DOHH2 (cell line): ENCODE measurements around the gene MPPED2.

ENCODE experiments used
- EZH2phosphoT487 ChIP-seq: fragments of 200-600 bp; sonication (generic); IDR thresholded peaks from 2 replicates; pipeline ENCODE4 v1.6.1; 2017; ENCODE audit warnings: borderline replicate concordance, mild to moderate bottlenecking, antibody characterized with exemption, low read length, moderate library complexity, mixed read lengths
- TF ChIP-seq, protein P1 (sequence below): fragments of 200-600 bp; sonication (generic); IDR thresholded peaks from one replicate; pipeline ENCODE4 v1.5.1; 2014; ENCODE audit warnings: antibody characterized with exemption, mild to moderate bottlenecking, low read depth, low read length; ENCODE audit not compliant: poor library complexity, severe bottlenecking

DNA sequence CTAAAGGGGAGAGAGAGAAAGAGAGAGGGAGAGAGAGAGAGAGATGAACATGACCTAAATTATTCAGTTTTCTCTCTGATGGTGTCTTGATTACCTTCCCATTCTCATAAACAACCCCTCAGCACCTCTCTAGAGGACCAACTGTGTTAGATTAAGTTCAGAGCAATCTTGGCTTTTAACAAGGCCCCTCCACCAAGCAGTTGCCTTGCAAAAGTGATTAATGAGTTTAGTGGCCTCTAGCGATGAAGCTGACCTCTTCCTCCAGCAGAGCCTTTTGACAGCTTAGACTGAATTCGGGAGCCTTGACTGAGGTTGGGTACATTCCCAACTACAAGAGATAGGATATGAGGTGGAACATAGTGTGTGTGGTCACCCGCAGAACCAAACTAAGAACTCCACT lies 197.2 kb downstream of the MPPED2 start:
- TF ChIP-seq, protein P1, sequence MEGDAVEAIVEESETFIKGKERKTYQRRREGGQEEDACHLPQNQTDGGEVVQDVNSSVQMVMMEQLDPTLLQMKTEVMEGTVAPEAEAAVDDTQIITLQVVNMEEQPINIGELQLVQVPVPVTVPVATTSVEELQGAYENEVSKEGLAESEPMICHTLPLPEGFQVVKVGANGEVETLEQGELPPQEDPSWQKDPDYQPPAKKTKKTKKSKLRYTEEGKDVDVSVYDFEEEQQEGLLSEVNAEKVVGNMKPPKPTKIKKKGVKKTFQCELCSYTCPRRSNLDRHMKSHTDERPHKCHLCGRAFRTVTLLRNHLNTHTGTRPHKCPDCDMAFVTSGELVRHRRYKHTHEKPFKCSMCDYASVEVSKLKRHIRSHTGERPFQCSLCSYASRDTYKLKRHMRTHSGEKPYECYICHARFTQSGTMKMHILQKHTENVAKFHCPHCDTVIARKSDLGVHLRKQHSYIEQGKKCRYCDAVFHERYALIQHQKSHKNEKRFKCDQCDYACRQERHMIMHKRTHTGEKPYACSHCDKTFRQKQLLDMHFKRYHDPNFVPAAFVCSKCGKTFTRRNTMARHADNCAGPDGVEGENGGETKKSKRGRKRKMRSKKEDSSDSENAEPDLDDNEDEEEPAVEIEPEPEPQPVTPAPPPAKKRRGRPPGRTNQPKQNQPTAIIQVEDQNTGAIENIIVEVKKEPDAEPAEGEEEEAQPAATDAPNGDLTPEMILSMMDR = no peak
- TF ChIP-seq EZH2phosphoT487 = no peak
